Astrocyte (in vitro differentiated cells and primary cell): ENCODE data around the gene WDR33. TPM values are rescaled to one million over a fixed set of nuclear protein-coding genes. Genes with fewer than 3 reads are reported as not detected.

Experiments used
- DNase-seq: peaks from one replicate; pipeline ENCODE4 v3.0.0-alpha.2; 2010; ENCODE audit warnings: low read depth
- FAIRE-seq: peaks from 2 replicates; lab custom pipeline; 2011; peaks lifted over from hg19 to GRCh38; lab: Jason Lieb, UNC
- H2AFZ ChIP-seq: 2 replicates; pipeline ENCODE4 v1.6.0; 2012; ENCODE audit warnings: low read depth, low read length, inconsistent platforms
- H3K27ac ChIP-seq: 2 replicates; pipeline ENCODE4 v1.5.1; 2011; ENCODE audit warnings: low read depth, low read length, inconsistent platforms
- H3K27me3 ChIP-seq: 2 replicates; pipeline ENCODE4 v1.6.0; 2011; ENCODE audit warnings: low read length, inconsistent platforms; ENCODE audit not compliant: insufficient read depth
- H3K36me3 ChIP-seq: 2 replicates; pipeline ENCODE4 v1.5.1; 2011; ENCODE audit warnings: low read length, inconsistent platforms; ENCODE audit not compliant: insufficient read depth
- H3K4me1 ChIP-seq: 2 replicates; pipeline ENCODE4 v1.5.1; 2011; ENCODE audit warnings: low read length, inconsistent platforms; ENCODE audit not compliant: insufficient read depth
- H3K4me2 ChIP-seq: 2 replicates; pipeline ENCODE4 v1.6.0; 2012; ENCODE audit warnings: low read length, inconsistent platforms
- H3K4me3 ChIP-seq: 2 replicates; pipeline ENCODE4 v1.5.1; 2011; ENCODE audit warnings: low read depth, mild to moderate bottlenecking, low read length, inconsistent platforms; ENCODE audit not compliant: insufficient read depth
- H3K79me2 ChIP-seq: 2 replicates; pipeline ENCODE4 v1.6.0; 2012; ENCODE audit warnings: mild to moderate bottlenecking, low read length, inconsistent platforms; ENCODE audit not compliant: insufficient read depth
- H3K9ac ChIP-seq: 2 replicates; pipeline ENCODE4 v1.6.0; 2012; ENCODE audit warnings: mild to moderate bottlenecking, low read length, inconsistent platforms
- H3K9me3 ChIP-seq: 2 replicates; pipeline ENCODE4 v1.5.1; 2012; ENCODE audit warnings: low read depth, mild to moderate bottlenecking, low read length, inconsistent platforms; ENCODE audit not compliant: insufficient read depth
- H4K20me1 ChIP-seq: 2 replicates; pipeline ENCODE4 v1.6.0; 2012; ENCODE audit warnings: low read length, inconsistent platforms; ENCODE audit not compliant: insufficient read depth
- H3K27ac Mint-ChIP-seq: one replicate; pipeline ENCODE4 v1.8.0; 2021; ENCODE audit warnings: mild to moderate bottlenecking, mixed read lengths; ENCODE audit not compliant: unreplicated experiment
- H3K27me3 Mint-ChIP-seq: one replicate; pipeline ENCODE4 v1.8.0; 2021; ENCODE audit warnings: low read depth, mixed read lengths; ENCODE audit not compliant: unreplicated experiment
- H3K36me3 Mint-ChIP-seq: one replicate; pipeline ENCODE4 v1.8.0; 2021; ENCODE audit warnings: low read depth, mixed read lengths; ENCODE audit not compliant: unreplicated experiment
- H3K4me1 Mint-ChIP-seq: one replicate; pipeline ENCODE4 v1.8.0; 2021; ENCODE audit warnings: low read depth, mixed read lengths; ENCODE audit not compliant: unreplicated experiment
- H3K4me3 Mint-ChIP-seq: one replicate; pipeline ENCODE4 v1.8.0; 2021; ENCODE audit warnings: mild to moderate bottlenecking, moderate library complexity, mixed read lengths; ENCODE audit not compliant: unreplicated experiment
- H3K9me3 Mint-ChIP-seq: one replicate; pipeline ENCODE4 v1.8.0; 2021; ENCODE audit warnings: mild to moderate bottlenecking, mixed read lengths; ENCODE audit not compliant: unreplicated experiment
- CTCF ChIP-seq: IDR thresholded peaks from 2 replicates; pipeline ENCODE4 v1.5.1; 2011; ENCODE audit warnings: low read depth, mild to moderate bottlenecking, inconsistent platforms, low read length, moderate library complexity; ENCODE audit not compliant: insufficient read depth
- EZH2 ChIP-seq: IDR thresholded peaks from 2 replicates; pipeline ENCODE4 v1.6.1; 2012; ENCODE audit warnings: mild to moderate bottlenecking, low read length, inconsistent platforms; ENCODE audit not compliant: insufficient read depth
- total RNA-seq: library from RNA; stranded (reverse); gene quantifications from 2 replicates; pipeline ENCODE4 v1.2.1, GENCODE V29; 2021

The WDR33 gene
- total RNA-seq, 1 donor from 2014 or later = 40.9 TPM

GRCh38 chr2:127747621-127748020 lies 63.4 kb downstream of the WDR33 start:
- FAIRE-seq = no peak

GRCh38 chr2:127743477-127744026 lies 67.4 kb downstream of the WDR33 start:
- Histone ChIP-seq H3K4me1 (no peaks in the 10 kb centered on the region), H3K9me3 (no peaks in the 10 kb centered on the region), H3K4me2 (no peak overlapping the region), H2AFZ (no peak overlapping the region), H3K4me3 (no peak overlapping the region), H4K20me1 (no peaks in the 10 kb centered on the region), H3K9ac (no peak overlapping the region), H3K27me3 (no peaks in the 10 kb centered on the region), H3K79me2 (no peaks in the 10 kb centered on the region), H3K36me3 (peaks cover 20% of the 10 kb centered on the region), H3K27ac (no peak overlapping the region)
- Mint-ChIP-seq H3K4me3 (no peak overlapping the region), H3K27me3 (no peaks in the 10 kb centered on the region), H3K9me3 (no peaks in the 10 kb centered on the region), H3K4me1 (no peaks in the 10 kb centered on the region), H3K36me3 (peaks cover 4% of the 10 kb centered on the region), H3K27ac (no peak overlapping the region)
- DNase-seq (no peak), FAIRE-seq (no peak)
- no peak for TF ChIP-seq CTCF
- TF ChIP-seq EZH2 = no peak

More at GRCh38 chr2:127747621-127748020, 63.4 kb downstream of the WDR33 start:
- H2AFZ ChIP-seq = no peak overlapping the region
- DNase-seq = no peak
- no peak overlapping the region for H3K27ac Mint-ChIP-seq
- no peak overlapping the region for H3K4me2 ChIP-seq
- peaks cover 4% of the 10 kb centered on the region for H3K4me1 Mint-ChIP-seq
- no peaks in the 10 kb centered on the region for H3K9me3 ChIP-seq
- H3K4me3 Mint-ChIP-seq = no peak overlapping the region
- no peak overlapping the region for H3K27ac ChIP-seq
- H3K27me3 ChIP-seq = no peaks in the 10 kb centered on the region
- H3K9ac ChIP-seq = no peak overlapping the region
- TF ChIP-seq CTCF (no peak), EZH2 (no peak)
- H3K79me2 ChIP-seq = no peaks in the 10 kb centered on the region
- no peaks in the 10 kb centered on the region for H3K4me1 ChIP-seq
- no peaks in the 10 kb centered on the region for H3K27me3 Mint-ChIP-seq
- no peaks in the 10 kb centered on the region for H3K9me3 Mint-ChIP-seq
- no peak overlapping the region for H3K4me3 ChIP-seq
- peaks cover 2% of the 10 kb centered on the region for H3K36me3 Mint-ChIP-seq
- H4K20me1 ChIP-seq = no peaks in the 10 kb centered on the region
- peaks cover 17% of the 10 kb centered on the region for H3K36me3 ChIP-seq

DNA sequence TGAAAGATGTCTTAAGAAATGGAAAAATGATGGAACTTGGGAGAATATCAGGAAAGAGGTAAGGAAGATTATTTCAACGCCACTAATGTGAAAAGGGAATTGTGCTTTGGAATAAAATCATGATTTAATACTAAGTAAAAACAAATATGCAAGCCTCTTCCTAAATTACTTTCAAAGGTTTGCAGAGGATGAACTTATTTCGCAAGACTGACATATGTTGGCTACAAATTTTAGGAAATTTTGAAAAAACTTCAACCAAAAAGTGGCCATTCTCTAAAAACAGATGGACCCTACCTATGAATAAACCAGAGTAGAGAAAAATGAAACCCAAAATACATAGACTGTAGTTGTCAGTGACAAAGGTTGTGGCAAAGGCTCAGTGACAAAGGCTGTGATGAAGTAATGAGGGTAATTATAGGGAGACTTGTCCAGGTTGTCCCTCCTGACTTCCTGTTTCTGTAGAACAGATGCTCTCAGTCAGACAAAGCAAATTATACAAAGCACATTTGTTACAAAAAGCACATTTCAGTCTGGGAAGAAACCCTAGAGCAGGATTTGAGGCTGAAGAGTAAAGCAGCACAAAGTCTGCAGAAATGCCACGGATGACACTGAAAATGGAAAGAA lies 70.2 kb downstream of the WDR33 start:
- Mint-ChIP-seq H3K9me3 (no peaks in the 10 kb centered on the region), H3K4me3 (no peak overlapping the region), H3K27ac (no peak overlapping the region), H3K36me3 (peaks cover 4% of the 10 kb centered on the region), H3K4me1 (peaks cover 4% of the 10 kb centered on the region), H3K27me3 (no peaks in the 10 kb centered on the region)
- Histone ChIP-seq H3K27ac (no peak overlapping the region), H3K4me3 (no peak overlapping the region), H4K20me1 (no peaks in the 10 kb centered on the region), H3K79me2 (no peaks in the 10 kb centered on the region), H2AFZ (no peak overlapping the region), H3K9ac (no peak overlapping the region), H3K27me3 (no peaks in the 10 kb centered on the region), H3K4me2 (no peak overlapping the region), H3K36me3 (peaks cover 21% of the 10 kb centered on the region), H3K4me1 (no peaks in the 10 kb centered on the region), H3K9me3 (no peaks in the 10 kb centered on the region)
- no peak for DNase-seq
- no peak for TF ChIP-seq CTCF
- no peak for TF ChIP-seq EZH2
- FAIRE-seq = peak; percentile 45
